Caco-2 (cell line): ENCODE results near the gene BCL7C. TPM values are rescaled to one million over a fixed set of nuclear protein-coding genes. Genes with fewer than 3 reads are reported as not detected.
"Not testable (repeated sequence)": the region's sequence is repeated elsewhere in the genome, so short reads cannot be mapped to it uniquely, and the experiment has no call there.

ENCODE experiments used
- BruUV-seq: library from RNA; stranded (reverse); fragments of 400-500 nt; replicated peaks from 2 replicates; lab custom pipeline; 2021; lab: Mats Ljungman, UMichigan
- CTCF ChIA-PET: fragments of 300-600 bp; sonication (Branson Sonifier 250); formaldehyde crosslinking; loops from one replicate; lab custom pipeline; 2022; ENCODE audit warnings: antibody characterized with exemption; lab: Charles Lee
- POLR2A ChIA-PET: fragments of 300-600 bp; sonication (Branson Sonifier 250); formaldehyde crosslinking; loops from one replicate; lab custom pipeline; 2022; ENCODE audit warnings: antibody characterized with exemption; lab: Charles Lee
- DNase-seq, 2 experiments: peaks; one replicate each; pipeline versions ENCODE4 v3.0.0 to v3.0.0-alpha.2; 2020 to 2022
- H3K27me3 ChIP-seq: replicated peaks from 2 replicates; pipeline ENCODE4 v1.6.0; 2011; ENCODE audit warnings: low read length; ENCODE audit not compliant: control insufficient read depth, insufficient read depth
- H3K36me3 ChIP-seq: 2 replicates; pipeline ENCODE4 v1.5.1; 2011; ENCODE audit warnings: low read length; ENCODE audit not compliant: control insufficient read depth, insufficient read depth
- H3K4me1 ChIP-seq: fragments of 250-450 bp; sonication (Bioruptor Pico); 2 replicates; pipeline ENCODE4 v1.5.1; 2020; ENCODE audit warnings: mild to moderate bottlenecking
- H3K4me3 ChIP-seq: 2 replicates; pipeline ENCODE4 v1.5.1; 2011; ENCODE audit warnings: low read depth, mild to moderate bottlenecking, control low read depth, low read length
- H3K9me3 ChIP-seq: fragments of 250-450 bp; sonication (Bioruptor Pico); 2 replicates; pipeline ENCODE4 v1.5.1; 2020; ENCODE audit warnings: mild to moderate bottlenecking, moderate library complexity
- H3K27ac Mint-ChIP-seq: one replicate; pipeline ENCODE4 v1.8.0; 2022; ENCODE audit warnings: mixed read lengths; ENCODE audit not compliant: unreplicated experiment
- H3K27me3 Mint-ChIP-seq: one replicate; pipeline ENCODE4 v1.8.0; 2022; ENCODE audit warnings: mixed read lengths; ENCODE audit not compliant: insufficient read depth, unreplicated experiment
- H3K36me3 Mint-ChIP-seq: one replicate; pipeline ENCODE4 v1.8.0; 2022; ENCODE audit warnings: mild to moderate bottlenecking, mixed read lengths; ENCODE audit not compliant: insufficient read depth, unreplicated experiment
- H3K4me1 Mint-ChIP-seq: one replicate; pipeline ENCODE4 v1.8.0; 2022; ENCODE audit warnings: low read depth, mixed read lengths; ENCODE audit not compliant: unreplicated experiment
- H3K4me3 Mint-ChIP-seq: one replicate; pipeline ENCODE4 v1.8.0; 2022; ENCODE audit warnings: mild to moderate bottlenecking, moderate library complexity, mixed read lengths; ENCODE audit not compliant: unreplicated experiment
- H3K9me3 Mint-ChIP-seq: one replicate; pipeline ENCODE4 v1.8.0; 2022; ENCODE audit warnings: mixed read lengths; ENCODE audit not compliant: unreplicated experiment
- intact Hi-C: fragments of 100-400 bp; cut with micrococcal nuclease; formaldehyde crosslinking; loops from one replicate; pipeline ENCODE4 v1.10.0; 2022; ENCODE audit not compliant: unreplicated experiment
- total RNA-seq: library from RNA; stranded (reverse); gene quantifications from 2 replicates; pipeline ENCODE4 v1.2.3, GENCODE V29; 2022
- TF ChIP-seq, protein P1 (sequence below), 2 experiments: fragments of 200-600 bp in 1 of 2; IDR thresholded peaks; 1 replicate in 1 of 2; 2 replicates in 1 of 2; pipeline versions ENCODE4 v1.5.1 to v1.8.0; 2011 to 2022; ENCODE audit warnings: antibody characterized with exemption in 1 of 2, control low read depth in 1 of 2, inconsistent platforms in 1 of 2, low read depth in 1 of 2, low read length in 1 of 2, mild to moderate bottlenecking in 1 of 2, moderate library complexity in 1 of 2; ENCODE audit not compliant: insufficient read depth in 1 of 2, severe bottlenecking in 1 of 2, unreplicated experiment in 1 of 2

The BCL7C gene
- total RNA-seq, 1 experiment from 2014 or later = 17.7 TPM

DNA sequence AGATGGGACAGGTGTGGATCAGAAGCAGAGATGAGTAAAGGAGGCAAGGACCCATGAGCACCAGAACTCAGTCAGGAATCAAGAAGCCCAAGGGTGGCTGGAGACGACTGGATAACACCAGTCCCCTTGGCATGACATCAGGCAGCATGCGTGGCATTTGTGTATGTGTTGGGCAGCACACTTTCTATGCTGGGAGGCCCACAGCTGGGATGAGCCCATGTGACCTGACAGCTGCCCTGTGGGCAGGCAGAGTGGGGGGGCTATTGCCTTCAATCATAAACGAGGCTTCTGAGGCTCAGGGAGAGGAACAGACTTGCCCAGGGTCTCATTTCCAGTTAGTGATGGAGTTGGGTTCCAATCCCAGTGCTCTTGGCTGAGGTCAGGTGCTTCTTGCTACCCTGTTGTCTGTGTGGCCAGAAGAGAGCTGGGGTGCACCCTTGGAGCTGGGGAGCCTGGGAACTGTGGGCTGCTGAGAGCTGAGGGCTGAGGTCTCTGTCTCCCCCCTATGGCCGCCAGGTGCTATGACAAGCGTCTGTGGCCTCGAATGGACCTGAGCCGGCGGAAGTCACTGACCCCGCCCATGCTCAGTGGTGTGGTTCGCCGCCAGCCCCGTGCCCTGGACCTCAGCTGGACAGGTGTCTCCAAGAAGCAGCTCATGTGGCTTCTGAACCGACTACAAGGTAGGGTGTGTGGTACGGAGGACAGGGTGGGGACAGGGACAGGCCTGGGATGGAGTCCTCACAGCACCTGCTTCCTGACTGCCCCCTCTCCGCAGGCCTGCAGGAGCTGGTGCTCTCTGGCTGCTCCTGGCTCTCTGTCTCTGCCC lies 47.9 kb upstream of the BCL7C start:
- H3K36me3 ChIP-seq = peaks cover 1% of the 10 kb centered on the region; the same call in 1 of the 2 replicates
- no TSS peak for BruUV-seq
- H3K27me3 ChIP-seq = no peaks in the 10 kb centered on the region
- Mint-ChIP-seq H3K36me3 (peaks cover 63% of the 10 kb centered on the region), H3K27me3 (no peaks in the 10 kb centered on the region), H3K9me3 (no peaks in the 10 kb centered on the region), H3K27ac (no peak overlapping the region), H3K4me3 (no peak overlapping the region), H3K4me1 (no peaks in the 10 kb centered on the region)
- no peaks in the 10 kb centered on the region for H3K9me3 ChIP-seq
- peaks cover 7% of the 10 kb centered on the region; the same call in 1 of the 2 replicates for H3K4me1 ChIP-seq
- ChIA-PET CTCF (interaction anchor here (0.6 to 1.8 kb wide), 7 partner anchors 12 to 176 kb away, joined by 3 to 17 read pairs (median 4); partner anchors contain the start of genes CTF1 and KAT8), POLR2A (interaction anchor here (1.2 kb wide), 1 partner anchor 137 kb away, joined by 4 read pairs; no protein-coding TSS in a partner anchor)
- DNase-seq = peak; percentile 70 to 82
- no peak overlapping the region for H3K4me3 ChIP-seq
- TF ChIP-seq, protein P1, sequence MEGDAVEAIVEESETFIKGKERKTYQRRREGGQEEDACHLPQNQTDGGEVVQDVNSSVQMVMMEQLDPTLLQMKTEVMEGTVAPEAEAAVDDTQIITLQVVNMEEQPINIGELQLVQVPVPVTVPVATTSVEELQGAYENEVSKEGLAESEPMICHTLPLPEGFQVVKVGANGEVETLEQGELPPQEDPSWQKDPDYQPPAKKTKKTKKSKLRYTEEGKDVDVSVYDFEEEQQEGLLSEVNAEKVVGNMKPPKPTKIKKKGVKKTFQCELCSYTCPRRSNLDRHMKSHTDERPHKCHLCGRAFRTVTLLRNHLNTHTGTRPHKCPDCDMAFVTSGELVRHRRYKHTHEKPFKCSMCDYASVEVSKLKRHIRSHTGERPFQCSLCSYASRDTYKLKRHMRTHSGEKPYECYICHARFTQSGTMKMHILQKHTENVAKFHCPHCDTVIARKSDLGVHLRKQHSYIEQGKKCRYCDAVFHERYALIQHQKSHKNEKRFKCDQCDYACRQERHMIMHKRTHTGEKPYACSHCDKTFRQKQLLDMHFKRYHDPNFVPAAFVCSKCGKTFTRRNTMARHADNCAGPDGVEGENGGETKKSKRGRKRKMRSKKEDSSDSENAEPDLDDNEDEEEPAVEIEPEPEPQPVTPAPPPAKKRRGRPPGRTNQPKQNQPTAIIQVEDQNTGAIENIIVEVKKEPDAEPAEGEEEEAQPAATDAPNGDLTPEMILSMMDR (IDR thresholded peaks at IDR 0.05; ENCODE audit: insufficient read depth in 1 of 2, low read depth in 1 of 2, low read length in 1 of 2, severe bottlenecking in 1 of 2, unreplicated experiment in 1 of 2) = peak; percentile 80 to 91
- intact Hi-C loops = loop anchor here (1.0 kb wide), 1 partner anchor 98 kb away; no protein-coding TSS in a partner anchor

DNA sequence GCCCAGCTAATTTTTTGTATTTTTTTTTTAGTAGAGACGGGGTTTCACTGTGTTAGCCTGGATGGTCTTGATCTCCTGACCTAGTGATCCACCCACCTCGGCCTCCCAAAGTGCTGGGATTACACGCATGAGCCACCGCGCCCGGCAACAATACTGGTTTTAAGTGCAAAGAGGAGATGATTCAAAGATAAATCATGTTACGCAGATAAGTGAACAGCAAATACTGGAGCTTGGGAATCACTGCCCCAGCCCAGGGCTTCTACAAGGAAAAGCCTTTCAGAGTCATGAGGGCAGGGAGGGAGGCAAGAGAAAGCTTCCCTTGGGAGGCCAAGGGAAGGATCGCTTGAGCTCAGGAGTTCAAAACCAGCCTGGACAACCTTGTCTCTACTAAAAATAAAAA lies 45.7 kb upstream of the BCL7C start:
- H3K27ac Mint-ChIP-seq, H3K9me3 Mint-ChIP-seq, H3K4me1 ChIP-seq, H3K9me3 ChIP-seq, H3K27me3 Mint-ChIP-seq, H3K4me1 Mint-ChIP-seq, intact Hi-C loops, H3K4me3 Mint-ChIP-seq, H3K27me3 ChIP-seq, BruUV-seq, DNase-seq, H3K36me3 ChIP-seq, H3K4me3 ChIP-seq, POLR2A ChIA-PET: not testable (repeated sequence)
- peaks cover 56% of the 10 kb centered on the region for H3K36me3 Mint-ChIP-seq
- CTCF ChIA-PET = interaction anchor here (0.6 to 1.1 kb wide), 2 partner anchors 95 to 289 kb away, joined by 3 to 4 read pairs; partner anchors contain the start of gene PRR14

DNA sequence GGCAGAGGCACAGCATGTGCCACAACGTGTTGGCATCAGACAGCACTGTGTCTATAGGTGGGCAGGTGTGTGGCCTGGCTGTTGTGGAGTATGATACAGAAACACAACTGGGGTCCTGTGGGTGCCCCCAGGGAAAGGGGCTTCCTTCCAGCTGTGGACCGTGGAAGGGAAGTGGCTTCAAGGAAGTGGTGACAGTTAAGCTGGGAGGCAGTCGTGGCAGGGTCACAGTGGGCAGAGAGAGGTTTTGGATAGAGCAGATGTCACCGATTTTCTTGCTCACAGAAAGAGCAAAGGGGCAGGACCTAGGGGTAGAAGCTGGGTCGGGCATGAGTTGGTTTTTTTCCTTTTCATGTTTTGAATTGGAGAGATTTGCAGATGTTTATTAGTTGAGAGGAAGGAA lies 43.8 kb upstream of the BCL7C start:
- POLR2A ChIA-PET = no interaction called here
- intact Hi-C loops = no loop called here
- CTCF ChIA-PET = interaction anchor here (0.8 kb wide), 1 partner anchor 159 kb away, joined by 3 read pairs; no protein-coding TSS in a partner anchor

More for the DNA sequence above, 43.8 kb upstream of the BCL7C start:
- Mint-ChIP-seq H3K4me1 (no peaks in the 10 kb centered on the region), H3K4me3 (no peak overlapping the region), H3K27ac (no peak overlapping the region), H3K27me3 (no peaks in the 10 kb centered on the region), H3K36me3 (peaks cover 44% of the 10 kb centered on the region), H3K9me3 (no peaks in the 10 kb centered on the region)
- no TSS peak for BruUV-seq
- no peaks in the 10 kb centered on the region; the same call in 1 of the 2 replicates for H3K36me3 ChIP-seq
- H3K4me3 ChIP-seq = no peak overlapping the region
- TF ChIP-seq, protein P1 (IDR thresholded peaks at IDR 0.05; ENCODE audit: insufficient read depth in 1 of 2, low read depth in 1 of 2, low read length in 1 of 2, severe bottlenecking in 1 of 2, unreplicated experiment in 1 of 2) = no peak
- H3K4me1 ChIP-seq = peaks cover 7% of the 10 kb centered on the region; the same call in 1 of the 2 replicates
- H3K9me3 ChIP-seq = no peaks in the 10 kb centered on the region
- no peak for DNase-seq
- no peaks in the 10 kb centered on the region for H3K27me3 ChIP-seq
